ENCODE data around the gene ACAT2. TPM values are rescaled to one million over a fixed set of nuclear protein-coding genes. Genes with fewer than 3 reads are reported as not detected.
"Not testable (repeated sequence)": the region's sequence is repeated elsewhere in the genome, so short reads cannot be mapped to it uniquely, and the experiment has no call there.

ACAT2 gene
- polyA plus RNA-seq (ENCODE audit: insufficient read length in 10 of 10) = 10 to 100 TPM; 13.1 to 32.0 (median 19.0) TPM
- long read RNA-seq, donor 1, partial matches to known transcripts = 0 of 4 reads
- long read RNA-seq, donor 1, other reads (novel, unspliced or antisense) = 0 of 4 reads
- long read RNA-seq, donor 2, transcript ACAT2-201 (9 exons, 3,180 nt) = major isoform, 6 of 6 reads
- long read RNA-seq, donor 2, partial matches to known transcripts = 0 of 6 reads
- long read RNA-seq, donor 2, other reads (novel, unspliced or antisense) = 0 of 6 reads
- long read RNA-seq, donor 3 = 0 reads
- long read RNA-seq, donor 4, transcript ACAT2-201 (9 exons, 3,180 nt) = major isoform, 6 of 167 reads
- long read RNA-seq, donor 4, partial matches to known transcripts = 112 of 167 reads
- long read RNA-seq, donor 4, other reads (novel, unspliced or antisense) = 49 of 167 reads
- long read RNA-seq, donor 5, transcript ACAT2-201 (9 exons, 3,180 nt) = major isoform, 9 of 300 reads
- long read RNA-seq, donor 5, partial matches to known transcripts = 182 of 300 reads
- long read RNA-seq, donor 5, other reads (novel, unspliced or antisense) = 109 of 300 reads
- long read RNA-seq, donor 6, transcript ACAT2-201 (9 exons, 3,180 nt) = major isoform, 9 of 10 reads
- long read RNA-seq, donor 6, partial matches to known transcripts = 0 of 10 reads
- long read RNA-seq, donor 6, other reads (novel, unspliced or antisense) = 0 of 10 reads
- long read RNA-seq, donor 7, partial matches to known transcripts = 0 of 3 reads
- long read RNA-seq, donor 7, other reads (novel, unspliced or antisense) = 0 of 3 reads
- long read RNA-seq, donor 8, transcript ACAT2-201 (9 exons, 3,180 nt) = major isoform, 8 of 206 reads
- long read RNA-seq, donor 8, partial matches to known transcripts = 197 of 206 reads
- long read RNA-seq, donor 8, other reads (novel, unspliced or antisense) = 0 of 206 reads
- long read RNA-seq, donor 9, partial matches to known transcripts = 0 of 2 reads
- long read RNA-seq, donor 9, other reads (novel, unspliced or antisense) = 0 of 2 reads

DNA sequence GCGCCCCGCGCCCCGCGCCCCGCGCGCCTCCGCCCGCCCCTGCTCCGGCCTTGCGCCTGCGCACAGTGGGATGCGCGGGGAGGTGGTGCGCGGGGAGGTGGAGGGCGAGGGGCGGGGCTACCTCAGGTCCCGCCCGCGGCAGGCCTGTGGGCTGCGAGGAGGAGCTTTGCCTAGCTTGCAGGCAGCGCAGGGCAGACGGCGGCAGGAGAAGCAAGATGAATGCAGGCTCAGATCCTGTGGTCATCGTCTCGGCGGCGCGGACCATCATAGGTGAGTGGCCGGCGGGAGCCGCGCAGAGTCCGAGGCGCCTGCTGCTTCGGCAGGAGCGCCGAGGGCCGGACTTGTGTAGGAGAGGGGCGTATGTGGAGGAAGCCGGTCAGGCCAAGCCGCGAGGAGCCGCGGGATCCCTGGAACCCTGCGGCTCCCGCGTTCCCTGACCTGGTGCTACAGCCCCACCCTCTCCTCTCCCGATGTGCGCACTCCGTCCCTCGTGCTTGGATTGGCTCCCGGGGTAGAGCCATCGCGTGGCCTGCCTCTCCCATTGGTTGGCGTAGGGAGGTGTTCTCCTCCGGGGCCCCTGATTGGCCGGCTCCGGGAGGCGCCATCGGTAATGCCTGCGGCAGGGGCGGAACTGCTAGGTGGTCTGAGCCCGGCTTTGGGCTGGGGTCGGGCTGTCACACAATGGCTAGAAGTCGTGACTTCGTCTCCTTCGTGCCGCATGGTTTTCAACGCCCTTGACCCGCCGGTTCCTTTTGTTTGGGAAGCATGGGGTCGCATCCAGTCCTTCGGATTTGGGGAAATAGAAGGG is at the start of gene ACAT2:
ACAT2 (plus strand) TSS at position 173 of the 808 bp plus-strand sequence; CDS start at position 216, 43 bp downstream.
- DNase-seq = peak; percentile 96 to 98 (median 96)

DNA sequence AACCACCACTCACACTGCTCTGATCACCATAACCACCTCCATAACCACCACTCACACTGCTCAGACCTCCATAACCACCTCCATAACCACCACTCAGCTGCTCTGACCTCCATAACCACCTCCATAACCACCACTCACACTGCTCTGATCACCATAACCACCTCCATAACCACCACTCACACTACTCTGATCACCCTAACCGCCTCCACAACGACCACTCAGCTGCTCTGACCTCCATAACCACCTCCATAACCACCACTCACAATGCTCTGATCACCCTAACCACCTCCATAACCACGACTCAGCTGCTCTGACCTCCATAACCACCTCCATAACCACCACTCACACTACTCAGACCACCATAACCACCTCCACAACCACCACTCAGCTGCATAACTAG is 49.5 kb upstream of the ACAT2 start:
- not testable (repeated sequence) for DNase-seq

DNA sequence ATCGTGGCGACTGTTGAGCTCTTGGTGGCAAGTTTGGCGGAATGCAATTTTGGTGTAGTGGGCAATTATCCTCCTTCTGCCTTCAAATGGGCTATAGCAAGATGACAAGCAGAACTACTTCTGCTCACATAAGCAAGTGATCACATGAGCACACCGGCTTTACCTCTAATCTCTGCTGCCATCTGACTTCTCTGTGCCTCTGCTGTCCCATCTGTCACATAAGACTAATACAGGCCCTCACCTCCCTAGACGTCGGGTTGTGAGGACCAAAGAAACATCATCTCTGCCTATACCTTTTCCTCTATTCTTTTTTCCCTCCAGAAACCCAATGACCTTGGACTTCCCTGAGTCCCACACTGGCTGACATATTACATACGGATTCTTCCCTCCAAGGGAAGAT is 47.9 kb upstream of the ACAT2 start:
- no peak for DNase-seq

DNA sequence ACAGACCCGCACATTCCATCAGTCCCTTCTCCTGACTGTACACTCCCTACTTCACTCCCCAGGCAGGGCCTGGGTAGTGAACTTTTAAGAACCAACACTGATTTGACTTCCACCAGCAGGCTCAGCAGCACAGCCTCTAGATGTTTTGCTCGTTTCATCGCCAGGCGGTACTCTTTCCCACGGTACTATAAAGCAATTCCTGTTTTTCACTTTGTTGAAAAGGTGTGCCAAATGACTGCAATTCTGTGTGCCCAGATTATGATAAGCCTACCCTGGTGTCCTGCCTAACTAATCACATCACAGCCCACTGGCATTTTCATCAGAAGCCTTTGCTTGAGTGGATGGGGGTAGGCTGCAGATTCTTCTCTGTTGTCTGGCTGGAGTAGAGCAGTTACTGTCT is 47.4 kb upstream of the ACAT2 start:
- DNase-seq = no peak

DNA sequence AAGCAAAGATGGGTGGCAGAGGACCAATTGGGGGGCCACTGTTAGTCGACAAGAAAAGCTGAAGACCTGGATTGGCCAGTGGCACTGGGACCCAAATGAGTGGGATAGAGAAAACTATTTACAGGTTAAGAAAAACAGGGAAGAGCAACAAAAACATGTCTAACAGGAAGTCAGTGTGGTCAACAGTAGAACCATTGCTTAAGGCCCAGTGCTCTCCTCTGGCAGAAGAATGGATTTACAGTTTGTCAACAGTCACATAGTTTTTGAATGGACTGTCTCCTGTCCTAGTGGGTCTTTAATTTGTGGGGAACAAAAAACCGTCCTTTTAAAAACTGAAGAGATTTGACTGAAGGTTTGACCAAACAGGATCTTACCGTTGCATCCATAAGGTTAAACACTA is 46.7 kb upstream of the ACAT2 start:
- no peak for DNase-seq

DNA sequence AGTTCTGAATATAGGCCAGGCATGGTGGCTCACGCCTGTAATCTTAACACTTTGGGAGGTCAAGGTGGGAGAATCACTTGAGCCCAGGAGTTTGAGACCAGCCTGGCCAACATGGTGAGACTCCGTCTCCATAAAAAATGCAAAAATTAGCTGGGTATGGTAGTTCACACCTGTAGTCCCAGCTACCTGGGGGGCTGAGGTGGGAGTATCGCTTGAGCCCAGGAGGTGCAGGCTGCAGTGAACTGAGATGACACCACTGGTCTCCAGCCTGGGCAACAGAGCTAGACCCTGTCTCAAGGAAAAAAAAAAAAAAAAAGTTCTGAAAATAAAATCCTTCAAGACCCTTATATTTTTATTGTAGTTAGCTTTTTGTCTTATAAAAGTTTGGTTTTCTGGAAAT is 46.2 kb upstream of the ACAT2 start:
- DNase-seq = no peak

DNA sequence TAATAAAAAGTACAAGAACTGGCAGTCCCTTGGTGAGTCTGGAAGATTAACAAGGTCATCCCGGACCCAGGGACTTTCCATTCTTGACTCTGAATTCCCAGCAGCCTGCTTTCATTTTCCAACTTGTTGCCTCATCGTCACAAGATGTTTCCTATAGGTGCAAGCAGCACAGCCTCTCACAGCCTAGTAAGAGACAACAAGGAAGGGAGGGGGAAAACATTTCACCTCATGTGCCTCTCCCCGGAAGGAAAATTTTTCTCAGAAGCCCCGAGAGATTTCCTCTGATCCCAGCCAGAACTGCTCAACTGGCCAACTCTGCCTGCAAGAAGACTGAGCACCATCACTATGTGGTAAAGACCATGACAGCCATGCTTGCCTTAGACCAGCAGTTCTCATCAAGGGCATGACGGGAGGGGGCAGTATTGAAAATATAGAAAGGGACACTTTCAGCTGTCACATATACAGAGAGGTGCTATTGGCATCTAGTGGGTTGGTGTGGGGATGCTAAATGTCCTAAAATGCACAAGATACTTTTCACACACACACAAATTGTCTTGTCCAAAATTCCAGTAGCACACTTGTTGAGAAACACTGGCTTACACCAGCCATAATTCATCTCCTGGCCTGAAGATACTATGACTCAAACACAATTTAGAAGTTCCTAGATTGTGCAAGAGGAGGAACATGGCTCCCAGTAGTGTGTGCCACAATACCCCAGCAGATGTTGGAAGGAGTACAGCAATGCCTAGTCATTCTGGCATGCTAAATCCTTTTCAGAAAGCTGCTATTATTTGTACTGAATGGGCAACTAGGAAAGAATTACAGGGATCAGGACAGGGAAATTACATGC is 45.4 kb upstream of the ACAT2 start:
- DNase-seq = peak in 1 of 3 donors; percentile 71

DNA sequence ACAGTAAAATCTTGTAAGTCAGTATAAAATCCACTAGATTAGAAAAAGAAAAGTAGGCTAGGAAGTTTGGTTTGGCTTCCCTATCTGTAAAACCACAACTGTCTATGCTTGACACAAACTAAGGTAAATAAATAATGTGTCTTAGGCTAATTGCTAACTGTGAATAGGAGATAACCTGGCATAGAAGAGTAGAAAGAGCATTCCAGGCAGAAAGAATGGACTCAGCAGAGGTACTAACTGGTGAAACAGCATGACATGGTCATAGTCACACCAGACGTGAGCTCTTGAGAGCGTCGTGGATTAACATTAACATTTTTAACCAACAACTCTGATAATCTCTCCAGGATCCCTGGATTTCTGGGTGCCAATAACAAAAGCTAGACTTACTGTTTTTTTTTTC is 43.2 kb upstream of the ACAT2 start:
- no peak for DNase-seq

DNA sequence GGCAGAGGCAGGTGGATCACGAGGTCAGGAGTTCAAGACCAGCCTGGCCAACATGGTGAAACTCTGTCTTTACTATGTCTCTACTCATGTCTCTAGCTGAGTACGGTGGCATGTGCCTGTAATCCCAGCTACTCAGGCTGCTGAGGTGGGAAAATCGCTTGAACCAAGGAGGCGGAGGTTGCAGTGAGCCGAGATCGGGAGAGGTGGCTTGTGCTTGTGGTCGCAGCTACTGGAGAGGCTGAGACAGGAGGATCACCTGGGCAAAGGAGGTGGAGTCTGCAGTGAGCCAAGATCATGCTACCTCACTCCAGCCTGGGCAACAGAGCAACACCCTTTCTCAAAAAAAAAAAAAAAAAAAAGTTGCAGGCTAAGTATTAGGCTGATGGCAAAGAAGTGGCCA is 42.6 kb upstream of the ACAT2 start:
- no peak for DNase-seq

DNA sequence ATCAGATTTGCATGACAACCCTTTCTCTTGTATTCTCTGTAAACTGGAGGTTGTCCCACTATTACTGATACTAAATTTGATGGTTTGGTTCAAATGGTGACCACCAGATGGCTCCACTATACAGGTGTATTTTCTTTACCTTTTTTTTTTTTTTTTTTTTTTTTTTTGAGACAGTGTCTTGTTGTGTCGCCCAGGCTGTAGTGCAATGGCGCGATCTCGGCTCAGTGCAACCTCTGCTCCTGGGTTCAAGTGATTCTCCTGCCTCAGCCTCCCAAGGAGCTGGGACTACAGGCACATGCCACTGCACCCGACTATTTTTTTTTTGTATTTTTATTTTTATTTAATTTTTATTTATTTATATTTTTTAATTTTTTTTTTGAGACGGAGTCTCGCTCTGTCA is 41.1 kb upstream of the ACAT2 start:
- DNase-seq = no peak

DNA sequence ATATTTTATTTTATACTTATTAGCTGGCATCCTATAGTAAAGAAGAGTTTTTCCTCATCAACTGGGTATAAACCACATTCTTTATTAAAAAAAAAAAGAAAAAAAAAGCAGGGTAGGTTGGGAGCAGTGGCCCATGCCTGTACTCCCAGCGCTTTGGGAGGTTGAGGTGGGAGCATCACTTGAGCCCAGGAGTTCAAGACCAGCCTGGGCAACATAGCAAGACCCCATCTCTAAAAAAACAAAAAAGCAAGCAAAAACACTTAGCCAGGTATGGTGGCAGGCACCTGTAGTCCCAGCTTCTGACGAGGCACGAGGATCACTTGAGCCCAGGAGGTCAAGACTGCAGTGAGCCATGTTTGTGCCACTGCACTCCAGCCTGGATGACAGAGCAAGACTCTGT is 39.9 kb upstream of the ACAT2 start:
- not testable (repeated sequence) for DNase-seq

DNA sequence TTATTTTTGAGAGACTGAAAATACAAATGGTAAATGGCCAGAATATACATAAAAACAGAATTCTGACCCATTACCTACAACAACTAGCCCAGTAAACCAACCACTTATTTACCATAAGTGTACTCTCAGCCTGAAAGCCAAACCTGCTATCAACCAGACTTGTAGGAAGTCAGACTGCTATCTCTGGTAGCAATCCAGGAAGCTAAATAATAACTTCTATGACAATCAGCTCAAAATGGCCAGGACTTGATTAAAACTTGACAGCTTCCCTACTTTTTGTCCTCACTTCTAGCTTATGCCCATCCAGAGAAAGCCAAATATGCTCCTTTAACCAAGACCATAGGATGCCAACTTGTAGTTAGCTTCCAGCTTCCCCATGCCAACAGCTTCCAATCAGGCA is 39.2 kb upstream of the ACAT2 start:
- DNase-seq = no peak

DNA sequence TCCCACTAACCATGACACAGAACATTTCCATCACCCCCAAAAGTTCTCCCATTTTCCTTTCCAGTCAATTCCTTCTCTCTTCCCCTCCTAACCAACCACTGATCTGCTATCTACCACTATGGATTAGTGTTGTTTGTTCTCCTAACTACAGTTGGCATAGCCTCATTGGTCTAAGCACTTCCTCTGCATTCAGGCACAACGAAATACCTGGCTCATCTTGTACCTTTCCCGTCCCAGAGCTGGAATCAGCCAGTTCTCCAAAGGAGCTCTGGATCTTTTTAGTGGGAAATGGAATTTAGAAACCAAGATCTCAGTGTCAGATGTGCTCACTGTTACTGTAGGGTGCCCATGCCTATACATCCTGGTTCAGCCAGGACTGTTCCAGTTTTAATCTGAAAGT is 38.6 kb upstream of the ACAT2 start:
- DNase-seq = no peak

DNA sequence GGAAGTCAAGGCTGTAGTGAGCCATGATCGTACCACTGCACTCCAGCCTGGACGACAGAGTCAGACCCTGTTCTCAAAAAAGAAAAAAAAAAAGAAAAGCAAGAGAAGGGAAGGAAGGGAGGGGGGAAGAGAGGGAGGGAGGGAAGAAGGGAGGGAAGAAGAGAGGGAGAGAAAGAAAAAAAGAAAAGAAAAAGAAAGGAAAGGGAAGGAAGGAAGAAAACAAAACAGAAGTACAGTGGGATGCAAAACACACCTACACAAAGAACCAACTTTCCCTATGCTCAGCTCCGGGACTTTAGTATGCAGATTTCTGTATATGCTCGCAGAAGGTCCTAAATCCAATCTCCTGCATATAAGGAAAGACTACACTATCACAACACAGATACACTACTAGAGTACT is 37.1 kb upstream of the ACAT2 start:
- DNase-seq = no peak

DNA sequence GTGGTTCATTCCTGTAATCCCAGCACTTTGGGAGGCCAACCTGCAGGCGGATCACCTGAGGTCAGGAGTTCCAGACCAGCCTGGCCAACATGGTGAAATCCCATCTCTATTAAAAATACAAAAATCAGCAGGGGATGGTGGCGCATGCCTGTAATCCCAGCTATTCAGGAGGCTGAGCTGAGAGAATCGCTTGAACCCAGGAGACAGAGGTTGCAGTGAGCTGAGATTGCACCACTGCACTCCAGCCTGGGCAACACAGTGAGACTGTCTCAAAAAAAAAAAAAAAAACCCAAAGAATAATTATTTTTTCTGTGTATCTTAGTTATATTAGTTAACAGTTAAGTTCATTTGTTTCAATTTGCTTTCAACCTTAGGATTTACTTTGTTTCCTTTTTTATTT is 36.6 kb upstream of the ACAT2 start:
- not testable (repeated sequence) for DNase-seq

DNA sequence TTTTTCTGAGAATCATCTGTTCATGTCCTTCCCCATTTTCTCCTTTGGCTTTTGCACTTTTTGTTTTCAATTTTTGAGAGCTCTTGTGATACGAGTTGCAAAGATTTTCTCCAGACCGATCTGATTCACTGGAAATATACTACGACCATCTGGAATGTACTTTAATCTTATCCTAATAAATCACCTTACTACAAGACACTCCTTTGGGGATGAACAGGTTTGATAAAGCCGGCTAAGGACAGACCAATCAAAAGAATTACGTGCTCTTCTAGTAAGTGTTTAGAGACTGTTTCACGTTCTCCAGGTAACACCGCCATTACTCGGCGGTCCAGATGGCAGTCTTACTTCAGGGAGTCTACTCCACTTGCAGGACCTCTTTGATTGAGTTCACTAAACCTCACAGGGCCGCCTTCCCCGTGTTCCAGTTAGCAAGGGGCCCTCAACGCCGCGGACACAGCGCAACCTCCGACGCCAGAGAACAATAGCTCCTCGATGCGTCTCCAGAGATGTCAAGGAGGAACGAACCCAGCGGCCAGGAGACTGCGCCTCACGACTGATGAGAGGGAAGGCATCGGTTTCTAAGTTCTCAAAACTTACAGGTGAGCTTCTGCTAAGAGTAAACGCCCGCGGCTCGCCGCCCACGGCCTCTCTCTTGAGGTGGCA is 35.5 kb upstream of the ACAT2 start:
- no peak for DNase-seq

DNA sequence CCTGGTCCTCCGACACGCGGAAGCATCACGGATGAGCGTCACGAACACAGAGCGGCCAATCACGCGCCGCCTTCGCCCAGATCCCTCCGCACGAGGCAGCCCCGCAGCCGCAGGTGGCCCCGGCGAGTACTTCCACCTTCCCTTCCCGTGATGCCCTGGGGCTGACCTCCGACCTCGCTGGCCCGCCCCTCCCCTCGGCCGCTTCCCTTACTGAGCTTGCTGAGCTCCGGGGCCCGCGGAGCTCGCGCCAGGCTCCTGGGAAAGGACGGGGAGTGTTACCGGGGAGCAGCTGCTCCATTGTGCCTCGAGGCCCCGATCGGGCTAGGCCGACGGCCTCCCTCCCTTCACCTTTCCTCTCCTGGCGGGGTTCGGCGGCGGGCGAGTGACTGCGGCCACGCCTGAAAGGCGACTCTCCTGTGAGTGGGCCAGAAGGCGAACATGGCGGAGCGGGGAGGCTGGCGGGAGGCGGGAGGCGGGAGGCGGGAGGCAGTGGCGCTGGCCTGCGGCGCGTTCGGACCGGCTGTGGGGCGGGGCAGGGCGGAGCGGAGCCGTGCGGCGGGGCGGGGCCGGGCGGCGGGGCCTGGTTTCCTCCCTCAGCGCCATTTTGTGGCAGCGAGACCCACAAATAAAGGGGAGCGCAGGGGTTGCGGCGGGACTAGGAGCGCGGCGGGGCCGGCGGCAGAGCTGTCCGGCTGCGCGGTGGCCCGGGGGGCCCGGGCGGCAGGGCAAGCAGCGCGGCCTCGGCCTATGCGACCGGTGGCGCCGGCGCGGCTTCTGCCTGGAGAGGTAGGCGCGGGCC is 34.7 kb upstream of the ACAT2 start, which contains the start of gene WTAP:
WTAP (plus strand) TSS at position 589 of the 799 bp plus-strand sequence. CDS start 8,760 bp downstream, outside the sequence.
- peak; percentile 94 to 97 (median 95) for DNase-seq

DNA sequence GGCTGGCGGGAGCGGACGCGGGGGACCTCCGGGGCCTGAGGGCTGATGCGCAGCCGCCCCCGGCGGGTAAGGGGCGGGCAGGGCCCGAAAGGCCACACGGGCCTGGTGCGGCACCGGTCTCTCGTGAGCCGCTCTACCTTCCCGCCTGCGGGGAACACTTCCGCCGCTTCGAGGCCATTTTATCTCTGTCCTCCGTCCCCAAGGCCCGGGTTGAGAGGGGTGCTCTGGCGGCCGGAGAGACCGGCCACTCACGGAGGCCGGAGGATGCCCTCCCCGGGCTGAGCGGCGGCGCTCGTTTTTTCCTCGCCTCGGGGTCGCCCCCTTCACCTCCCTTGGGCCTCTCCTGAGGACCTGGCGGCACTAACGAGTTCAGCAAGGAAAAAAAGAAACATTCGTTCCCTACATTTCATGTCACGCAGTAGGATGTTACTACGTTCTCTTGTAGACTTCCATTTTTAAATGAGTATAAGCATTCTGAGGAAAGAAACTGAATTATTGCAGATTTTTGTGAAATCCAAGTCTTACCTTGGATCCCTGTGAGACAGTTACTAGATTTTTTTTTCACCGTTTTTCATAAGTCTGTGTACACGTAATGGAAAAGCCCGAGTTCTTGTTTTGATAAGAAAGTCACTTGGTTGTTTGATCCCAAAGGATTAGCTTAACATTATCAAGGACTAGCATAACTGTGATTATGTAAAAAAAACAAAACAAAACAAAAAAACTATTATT is 34.0 kb upstream of the ACAT2 start:
- DNase-seq = peak; percentile 22 to 90 (median 66)
